Hepatocyte (in vitro differentiated cells): Measurements from ENCODE around the gene SORL1. TPM values are rescaled to one million over a fixed set of nuclear protein-coding genes. Genes with fewer than 3 reads are reported as not detected.

Experiments used
- DNase-seq: peaks from one replicate; pipeline ENCODE4 v3.0.0-alpha.2; 2016; ENCODE audit warnings: low spot score
- H2AFZ ChIP-seq: fragments of 200-600 bp; sonication (generic); 2 replicates; pipeline ENCODE4 v1.6.0; 2016; ENCODE audit warnings: antibody characterized with exemption, mild to moderate bottlenecking
- H3K27ac ChIP-seq: fragments of 200-600 bp; sonication (generic); 2 replicates; pipeline ENCODE4 v1.5.1; 2016; ENCODE audit warnings: mild to moderate bottlenecking
- H3K27me3 ChIP-seq: fragments of 200-600 bp; sonication (generic); 2 replicates; pipeline ENCODE4 v1.6.1; 2016
- H3K36me3 ChIP-seq: fragments of 200-600 bp; sonication (generic); replicated peaks from 2 replicates; pipeline ENCODE4 v1.5.1; 2016; ENCODE audit warnings: low read depth; ENCODE audit not compliant: insufficient read depth
- H3K4me1 ChIP-seq: fragments of 200-600 bp; sonication (generic); 2 replicates; pipeline ENCODE4 v1.5.1; 2016; ENCODE audit warnings: mild to moderate bottlenecking, moderate library complexity; ENCODE audit not compliant: insufficient read depth
- H3K4me2 ChIP-seq: fragments of 200-600 bp; sonication (generic); 2 replicates; pipeline ENCODE4 v1.6.0; 2016
- H3K4me3 ChIP-seq: fragments of 200-600 bp; sonication (generic); 2 replicates; pipeline ENCODE4 v1.5.1; 2016; ENCODE audit warnings: mild to moderate bottlenecking
- H3K79me2 ChIP-seq: fragments of 200-600 bp; sonication (generic); 2 replicates; pipeline ENCODE4 v1.6.0; 2017; ENCODE audit warnings: mild to moderate bottlenecking
- H3K9me2 ChIP-seq: fragments of 200-600 bp; sonication (generic); replicated peaks from 2 replicates; pipeline ENCODE4 v1.6.0; 2017; ENCODE audit warnings: mild to moderate bottlenecking; ENCODE audit not compliant: insufficient read depth
- H3K9me3 ChIP-seq: fragments of 200-600 bp; sonication (generic); 2 replicates; pipeline ENCODE4 v1.5.1; 2016; ENCODE audit warnings: low read depth, mild to moderate bottlenecking
- H4K20me1 ChIP-seq: fragments of 200-600 bp; sonication (generic); 2 replicates; pipeline ENCODE4 v1.6.0; 2016; ENCODE audit warnings: mild to moderate bottlenecking; ENCODE audit not compliant: insufficient read depth, poor library complexity, severe bottlenecking
- CTCF ChIP-seq: fragments of 200-600 bp; sonication (generic); IDR thresholded peaks from 2 replicates; pipeline ENCODE4 v1.5.1; 2016; ENCODE audit warnings: antibody characterized with exemption, mild to moderate bottlenecking; ENCODE audit not compliant: poor library complexity
- EZH2 ChIP-seq: fragments of 200-600 bp; sonication (generic); IDR thresholded peaks from 2 replicates; pipeline ENCODE4 v1.6.1; 2016; ENCODE audit warnings: antibody characterized with exemption, mild to moderate bottlenecking, borderline replicate concordance
- EZH2phosphoT487 ChIP-seq: fragments of 200-600 bp; sonication (generic); IDR thresholded peaks from one replicate; pipeline ENCODE4 v1.6.1; 2018; ENCODE audit warnings: antibody characterized with exemption, mild to moderate bottlenecking, low read depth, moderate library complexity; ENCODE audit not compliant: unreplicated experiment, severe bottlenecking
- WGBS: methylation state at CpG from one replicate; pipeline ENCODE4 v1.1.6; 2016; ENCODE audit warnings: low lambda C conversion rate; ENCODE audit errors: missing lambda C conversion rate; 5-methylcytosine and 5-hydroxymethylcytosine counted together
- polyA plus RNA-seq: library from polyadenylated mRNA; unstranded; fragments of >200 nt; fragmentation: Nextera tagmentation; extraction: Ambion mirVana; gene quantifications from 2 replicates; pipeline ENCODE4 v1.2.1, GENCODE V29; 2016
- total RNA-seq: library from RNA; depleted of rRNA; stranded (reverse); fragments of >200 nt; gene quantifications from 2 replicates; pipeline ENCODE4 v1.2.3, GENCODE V29; 2014

The SORL1 gene
- total and polyA plus RNA-seq, 2 experiments from 2014 or later, result 13.5 to 26.5 TPM

GRCh38 chr11:121467471-121467870 is 15.4 kb downstream of the SORL1 start:
- peaks cover 33% of the 10 kb centered on the region for H3K4me1 ChIP-seq

GRCh38 chr11:121467965-121468364 is 15.9 kb downstream of the SORL1 start:
- Histone ChIP-seq H3K27me3 (no peaks in the 10 kb centered on the region), H2AFZ (no peak overlapping the region), H3K9me2 (no peaks in the 10 kb centered on the region), H3K79me2 (peaks cover 40% of the 10 kb centered on the region), H3K36me3 (no peaks in the 10 kb centered on the region), H3K4me3 (no peak overlapping the region), H3K4me1 (peaks cover 33% of the 10 kb centered on the region), H3K4me2 (peak overlapping the region; percentile 60), H3K27ac (peak overlapping the region; percentile 90), H3K9me3 (no peaks in the 10 kb centered on the region), H4K20me1 (no peaks in the 10 kb centered on the region)
- no peak for DNase-seq
- TF ChIP-seq EZH2phosphoT487 (no peak), EZH2 (no peak), CTCF (no peak)
- 65% methylated on average over 10 of the region's 10 CpGs for WGBS

More at GRCh38 chr11:121467471-121467870, 15.4 kb downstream of the SORL1 start:
- no peak overlapping the region for H2AFZ ChIP-seq
- peak overlapping the region; percentile 90 for H3K27ac ChIP-seq
- H3K9me3 ChIP-seq, result no peaks in the 10 kb centered on the region
- peaks cover 45% of the 10 kb centered on the region for H3K79me2 ChIP-seq
- no peaks in the 10 kb centered on the region for H3K27me3 ChIP-seq
- peak overlapping the region; percentile 60 for H3K4me2 ChIP-seq
- H3K4me3 ChIP-seq, result no peak overlapping the region
- no peak for DNase-seq
- TF ChIP-seq EZH2, result no peak
- no peak for TF ChIP-seq EZH2phosphoT487
- TF ChIP-seq CTCF, result no peak
- no peaks in the 10 kb centered on the region for H3K36me3 ChIP-seq
- 66% methylated on average over 2 of the region's 2 CpGs for WGBS
- H4K20me1 ChIP-seq, result no peaks in the 10 kb centered on the region
- no peaks in the 10 kb centered on the region for H3K9me2 ChIP-seq

GRCh38 chr11:121469910-121470309 is 17.8 kb downstream of the SORL1 start:
- no peak overlapping the region for H3K27ac ChIP-seq
- WGBS, result 92% methylated on average over 5 of the region's 5 CpGs
- no peak overlapping the region for H3K4me3 ChIP-seq
- no peaks in the 10 kb centered on the region for H3K36me3 ChIP-seq
- no peaks in the 10 kb centered on the region for H4K20me1 ChIP-seq
- H3K4me2 ChIP-seq, result no peak overlapping the region
- H2AFZ ChIP-seq, result no peak overlapping the region
- H3K9me2 ChIP-seq, result no peaks in the 10 kb centered on the region
- TF ChIP-seq EZH2phosphoT487 (no peak), EZH2 (no peak), CTCF (no peak)
- peaks cover 27% of the 10 kb centered on the region for H3K79me2 ChIP-seq
- no peaks in the 10 kb centered on the region for H3K9me3 ChIP-seq
- H3K4me1 ChIP-seq, result peaks cover 31% of the 10 kb centered on the region
- no peak for DNase-seq
- no peaks in the 10 kb centered on the region for H3K27me3 ChIP-seq

DNA sequence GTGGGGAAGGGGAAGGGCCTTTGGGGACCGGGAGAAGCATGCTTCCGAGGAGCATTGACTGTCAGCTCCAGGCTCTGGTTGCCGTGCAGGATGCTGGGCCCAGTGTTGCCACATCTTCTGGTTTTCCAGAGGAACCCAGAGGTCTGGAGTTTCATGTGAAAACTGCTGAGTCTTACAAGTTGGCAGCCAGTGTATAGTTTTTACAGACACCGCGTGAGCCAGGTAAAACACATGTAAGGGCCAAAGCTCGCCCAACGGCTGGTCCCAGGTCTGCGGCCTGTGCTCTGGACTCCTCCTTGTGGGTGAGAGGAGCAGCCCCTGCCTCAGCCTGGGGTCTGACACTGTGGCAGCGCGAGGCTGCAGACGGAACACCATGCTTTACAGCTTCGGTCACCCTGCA is 19.1 kb downstream of the SORL1 start:
- H3K9me2 ChIP-seq, result no peaks in the 10 kb centered on the region
- H3K4me3 ChIP-seq, result no peak overlapping the region
- WGBS, result 94% methylated on average over 12 of the region's 12 CpGs
- H3K27ac ChIP-seq, result no peak overlapping the region
- H2AFZ ChIP-seq, result no peak overlapping the region
- peaks cover 22% of the 10 kb centered on the region for H3K79me2 ChIP-seq
- H4K20me1 ChIP-seq, result no peaks in the 10 kb centered on the region
- TF ChIP-seq EZH2 (no peak), CTCF (no peak), EZH2phosphoT487 (no peak)
- peaks cover 20% of the 10 kb centered on the region for H3K4me1 ChIP-seq
- H3K27me3 ChIP-seq, result no peaks in the 10 kb centered on the region
- no peaks in the 10 kb centered on the region for H3K9me3 ChIP-seq
- no peak overlapping the region for H3K4me2 ChIP-seq
- DNase-seq, result no peak
- no peaks in the 10 kb centered on the region for H3K36me3 ChIP-seq
